KMS-11 (cell line): ENCODE results near the gene ATOSA.

ENCODE experiments used
- H2AFZ ChIP-seq: fragments of 200-600 bp; sonication (generic); 2 replicates; pipeline ENCODE4 v1.6.1; 2016; ENCODE audit warnings: antibody characterized with exemption, mixed run types, low read depth
- H3K27ac ChIP-seq: fragments of 200-600 bp; sonication (generic); 2 replicates; pipeline ENCODE4 v1.6.1; 2016; ENCODE audit warnings: mild to moderate bottlenecking, mixed run types
- H3K27me3 ChIP-seq: fragments of 200-600 bp; sonication (generic); 2 replicates; pipeline ENCODE4 v1.6.1; 2017; ENCODE audit warnings: mild to moderate bottlenecking, low read depth, mixed run types, moderate library complexity; ENCODE audit not compliant: insufficient read depth
- H3K36me3 ChIP-seq: fragments of 200-600 bp; sonication (generic); 2 replicates; pipeline ENCODE4 v1.6.1; 2017; ENCODE audit warnings: mild to moderate bottlenecking, mixed run types; ENCODE audit not compliant: insufficient read depth
- H3K4me1 ChIP-seq: fragments of 200-600 bp; sonication (generic); 2 replicates; pipeline ENCODE4 v1.6.1; 2016; ENCODE audit warnings: mild to moderate bottlenecking, low read depth, mixed run types; ENCODE audit not compliant: poor library complexity, severe bottlenecking
- H3K4me2 ChIP-seq: fragments of 200-600 bp; sonication (generic); 2 replicates; pipeline ENCODE4 v1.7.0; 2016; ENCODE audit warnings: mild to moderate bottlenecking, mixed run types
- H3K4me3 ChIP-seq: fragments of 200-600 bp; sonication (generic); IDR thresholded peaks from 2 replicates; pipeline ENCODE4 v1.6.1; 2017; ENCODE audit warnings: low read depth, low read length, mixed read lengths; ENCODE audit not compliant: insufficient read depth
- H3K79me2 ChIP-seq: fragments of 200-600 bp; sonication (generic); 2 replicates; pipeline ENCODE4 v1.6.1; 2016; ENCODE audit warnings: low read depth, mixed run types; ENCODE audit not compliant: insufficient read depth
- H3K9ac ChIP-seq: fragments of 200-600 bp; sonication (generic); 2 replicates; pipeline ENCODE4 v1.6.1; 2016; ENCODE audit warnings: mild to moderate bottlenecking, mixed run types
- H4K20me1 ChIP-seq: fragments of 200-600 bp; sonication (generic); 2 replicates; pipeline ENCODE4 v1.6.1; 2016; ENCODE audit warnings: mild to moderate bottlenecking, mixed run types; ENCODE audit not compliant: insufficient read depth
- TF ChIP-seq, protein P1 (sequence below): fragments of 200-600 bp; sonication (generic); conservative IDR thresholded peaks from 2 replicates; pipeline ENCODE4 v1.6.1; 2017; ENCODE audit warnings: low read depth, mild to moderate bottlenecking, antibody characterized with exemption, low read length, moderate library complexity, mixed read lengths

ATOSA gene

DNA sequence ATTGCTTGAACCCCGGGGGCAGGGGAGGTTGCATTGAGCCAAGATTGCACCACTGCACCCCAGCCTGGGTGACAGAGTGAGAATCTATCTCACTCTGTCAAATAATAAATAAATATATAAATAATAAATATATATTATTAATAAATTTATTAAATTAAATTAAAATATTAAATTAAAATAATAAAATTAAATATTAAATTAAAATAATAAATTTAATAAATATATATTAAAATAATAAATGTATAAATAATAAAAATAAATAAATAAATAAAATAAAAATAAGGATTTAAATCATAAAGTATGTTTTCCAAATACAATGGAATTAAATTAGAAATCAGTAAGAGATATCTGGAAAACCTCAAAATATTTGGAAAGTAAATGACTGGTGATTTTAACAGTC, 43.3 kb downstream of the ATOSA start:
- peaks cover 5% of the 10 kb centered on the region for H3K4me1 ChIP-seq
- H3K4me3 ChIP-seq: no peak overlapping the region
- TF ChIP-seq, protein P1, sequence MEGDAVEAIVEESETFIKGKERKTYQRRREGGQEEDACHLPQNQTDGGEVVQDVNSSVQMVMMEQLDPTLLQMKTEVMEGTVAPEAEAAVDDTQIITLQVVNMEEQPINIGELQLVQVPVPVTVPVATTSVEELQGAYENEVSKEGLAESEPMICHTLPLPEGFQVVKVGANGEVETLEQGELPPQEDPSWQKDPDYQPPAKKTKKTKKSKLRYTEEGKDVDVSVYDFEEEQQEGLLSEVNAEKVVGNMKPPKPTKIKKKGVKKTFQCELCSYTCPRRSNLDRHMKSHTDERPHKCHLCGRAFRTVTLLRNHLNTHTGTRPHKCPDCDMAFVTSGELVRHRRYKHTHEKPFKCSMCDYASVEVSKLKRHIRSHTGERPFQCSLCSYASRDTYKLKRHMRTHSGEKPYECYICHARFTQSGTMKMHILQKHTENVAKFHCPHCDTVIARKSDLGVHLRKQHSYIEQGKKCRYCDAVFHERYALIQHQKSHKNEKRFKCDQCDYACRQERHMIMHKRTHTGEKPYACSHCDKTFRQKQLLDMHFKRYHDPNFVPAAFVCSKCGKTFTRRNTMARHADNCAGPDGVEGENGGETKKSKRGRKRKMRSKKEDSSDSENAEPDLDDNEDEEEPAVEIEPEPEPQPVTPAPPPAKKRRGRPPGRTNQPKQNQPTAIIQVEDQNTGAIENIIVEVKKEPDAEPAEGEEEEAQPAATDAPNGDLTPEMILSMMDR: no peak
- no peaks in the 10 kb centered on the region for H4K20me1 ChIP-seq
- H3K27ac ChIP-seq: no peak overlapping the region
- no peaks in the 10 kb centered on the region for H3K27me3 ChIP-seq
- H3K4me2 ChIP-seq: no peak overlapping the region
- H3K79me2 ChIP-seq: no peaks in the 10 kb centered on the region
- H2AFZ ChIP-seq: no peak overlapping the region
- H3K36me3 ChIP-seq: no peaks in the 10 kb centered on the region
- H3K9ac ChIP-seq: no peak overlapping the region
